ENCODE results near the gene NGDN.
"Not testable (repeated sequence)": the region's sequence is repeated elsewhere in the genome, so short reads cannot be mapped to it uniquely, and the experiment has no call there.

The NGDN gene

GRCh38 chr14:23469127-23469905 lies at the start of gene NGDN:
NGDN (plus strand) TSS chr14:23469703; CDS start chr14:23469716, 13 bp downstream.
- Mint-ChIP-seq H3K4me1 (ENCODE audit: low read depth) (no peaks in the 10 kb centered on the region), H3K9me3 (no peaks in the 10 kb centered on the region), H3K27me3 (peaks cover 2% of the 10 kb centered on the region), H3K36me3 (ENCODE audit: low read depth) (peaks cover 38% of the 10 kb centered on the region), H3K27ac (no peak within 1 kb of the TSS), H3K4me3 (peak within 1 kb of the TSS; percentile 6)
- intact Hi-C loops (cut with micrococcal nuclease), result loop anchor here (1.0 kb wide), 1 partner anchor 148 kb away; the partner anchor contains the start of gene PABPN1

- no peak overlapping the region for H3K27ac Mint-ChIP-seq
- H3K36me3 Mint-ChIP-seq (ENCODE audit: low read depth), result no peaks in the 10 kb centered on the region
- no peaks in the 10 kb centered on the region for H3K4me1 Mint-ChIP-seq (ENCODE audit: low read depth)
- H3K9me3 Mint-ChIP-seq, result no peaks in the 10 kb centered on the region
- no peak overlapping the region for H3K4me3 Mint-ChIP-seq
- peaks cover 4% of the 10 kb centered on the region for H3K27me3 Mint-ChIP-seq
- intact Hi-C loops (cut with micrococcal nuclease), result no loop called here
Observed at GRCh38 chr14:23421594-23421993, 47.9 kb upstream of the NGDN start.

- Mint-ChIP-seq H3K4me3 (no peak overlapping the region), H3K27me3 (peaks cover 6% of the 10 kb centered on the region), H3K4me1 (ENCODE audit: low read depth) (no peaks in the 10 kb centered on the region), H3K27ac (no peak overlapping the region), H3K9me3 (no peaks in the 10 kb centered on the region), H3K36me3 (ENCODE audit: low read depth) (no peaks in the 10 kb centered on the region)
- intact Hi-C loops (cut with micrococcal nuclease), result no loop called here
Observed at GRCh38 chr14:23423657-23424056, 45.8 kb upstream of the NGDN start.

GRCh38 chr14:23425169-23425568 lies 44.3 kb upstream of the NGDN start:
- Mint-ChIP-seq H3K27ac (no peak overlapping the region), H3K4me3 (no peak overlapping the region), H3K4me1 (ENCODE audit: low read depth) (no peaks in the 10 kb centered on the region), H3K36me3 (ENCODE audit: low read depth) (no peaks in the 10 kb centered on the region), H3K9me3 (no peaks in the 10 kb centered on the region), H3K27me3 (peaks cover 8% of the 10 kb centered on the region)
- intact Hi-C loops (cut with micrococcal nuclease), result no loop called here

- H3K4me3 Mint-ChIP-seq; intact Hi-C loops (cut with micrococcal nuclease); H3K9me3 Mint-ChIP-seq; H3K4me1 Mint-ChIP-seq (ENCODE audit: low read depth); H3K27me3 Mint-ChIP-seq; H3K36me3 Mint-ChIP-seq (ENCODE audit: low read depth); H3K27ac Mint-ChIP-seq: not testable (repeated sequence)
Observed at GRCh38 chr14:23425798-23426197, 43.7 kb upstream of the NGDN start.

- no peak overlapping the region for H3K4me3 Mint-ChIP-seq
- peaks cover 13% of the 10 kb centered on the region for H3K27me3 Mint-ChIP-seq
- H3K4me1 Mint-ChIP-seq (ENCODE audit: low read depth), result no peaks in the 10 kb centered on the region
- H3K27ac Mint-ChIP-seq, result no peak overlapping the region
- no peaks in the 10 kb centered on the region for H3K9me3 Mint-ChIP-seq
- no peaks in the 10 kb centered on the region for H3K36me3 Mint-ChIP-seq (ENCODE audit: low read depth)
- intact Hi-C loops (cut with micrococcal nuclease), result no loop called here
Observed at GRCh38 chr14:23428686-23429495, 40.6 kb upstream of the NGDN start.

GRCh38 chr14:23430016-23430722 lies 39.3 kb upstream of the NGDN start:
- Mint-ChIP-seq H3K9me3 (no peaks in the 10 kb centered on the region), H3K27ac (no peak overlapping the region), H3K36me3 (ENCODE audit: low read depth) (no peaks in the 10 kb centered on the region), H3K27me3 (peaks cover 12% of the 10 kb centered on the region), H3K4me3 (no peak overlapping the region), H3K4me1 (ENCODE audit: low read depth) (no peaks in the 10 kb centered on the region)
- intact Hi-C loops (cut with micrococcal nuclease), result no loop called here

- Mint-ChIP-seq H3K27me3 (peaks cover 12% of the 10 kb centered on the region), H3K36me3 (ENCODE audit: low read depth) (no peaks in the 10 kb centered on the region), H3K27ac (no peak overlapping the region), H3K4me3 (no peak overlapping the region), H3K4me1 (ENCODE audit: low read depth) (no peaks in the 10 kb centered on the region), H3K9me3 (no peaks in the 10 kb centered on the region)
- intact Hi-C loops (cut with micrococcal nuclease), result no loop called here
Observed at GRCh38 chr14:23430723-23431085, 38.8 kb upstream of the NGDN start.

- intact Hi-C loops (cut with micrococcal nuclease), result no loop called here
Observed at GRCh38 chr14:23431486-23431885, 38.0 kb upstream of the NGDN start.

GRCh38 chr14:23432102-23432925 lies 37.2 kb upstream of the NGDN start:
- no peak overlapping the region for H3K4me3 Mint-ChIP-seq
- H3K4me1 Mint-ChIP-seq (ENCODE audit: low read depth), result no peaks in the 10 kb centered on the region
- no peak overlapping the region for H3K27ac Mint-ChIP-seq
- H3K36me3 Mint-ChIP-seq (ENCODE audit: low read depth), result no peaks in the 10 kb centered on the region
- no peaks in the 10 kb centered on the region for H3K9me3 Mint-ChIP-seq
- intact Hi-C loops (cut with micrococcal nuclease), result no loop called here
- H3K27me3 Mint-ChIP-seq, result peaks cover 8% of the 10 kb centered on the region

More at GRCh38 chr14:23431486-23431885, 38.0 kb upstream of the NGDN start:
- no peaks in the 10 kb centered on the region for H3K4me1 Mint-ChIP-seq (ENCODE audit: low read depth)
- H3K36me3 Mint-ChIP-seq (ENCODE audit: low read depth), result no peaks in the 10 kb centered on the region
- no peak overlapping the region for H3K4me3 Mint-ChIP-seq
- H3K27me3 Mint-ChIP-seq, result peaks cover 12% of the 10 kb centered on the region
- H3K27ac Mint-ChIP-seq, result no peak overlapping the region
- H3K9me3 Mint-ChIP-seq, result no peaks in the 10 kb centered on the region

GRCh38 chr14:23432946-23433345 lies 36.6 kb upstream of the NGDN start:
- Mint-ChIP-seq H3K27ac (no peak overlapping the region), H3K4me3 (no peak overlapping the region), H3K36me3 (ENCODE audit: low read depth) (no peaks in the 10 kb centered on the region), H3K4me1 (ENCODE audit: low read depth) (no peaks in the 10 kb centered on the region), H3K27me3 (peaks cover 8% of the 10 kb centered on the region), H3K9me3 (no peaks in the 10 kb centered on the region)
- intact Hi-C loops (cut with micrococcal nuclease), result no loop called here

GRCh38 chr14:23433457-23433856 lies 36.0 kb upstream of the NGDN start:
- no peak overlapping the region for H3K27ac Mint-ChIP-seq
- H3K4me1 Mint-ChIP-seq (ENCODE audit: low read depth), result no peaks in the 10 kb centered on the region
- no peaks in the 10 kb centered on the region for H3K36me3 Mint-ChIP-seq (ENCODE audit: low read depth)
- peaks cover 8% of the 10 kb centered on the region for H3K27me3 Mint-ChIP-seq
- H3K9me3 Mint-ChIP-seq, result no peaks in the 10 kb centered on the region
- intact Hi-C loops (cut with micrococcal nuclease), result no loop called here
- H3K4me3 Mint-ChIP-seq, result no peak overlapping the region

- intact Hi-C loops (cut with micrococcal nuclease), result no loop called here
Observed at GRCh38 chr14:23434488-23435222, 34.8 kb upstream of the NGDN start.

More at GRCh38 chr14:23434488-23435222, 34.8 kb upstream of the NGDN start:
- Mint-ChIP-seq H3K4me3 (no peak overlapping the region), H3K27me3 (peaks cover 8% of the 10 kb centered on the region), H3K9me3 (no peaks in the 10 kb centered on the region), H3K36me3 (ENCODE audit: low read depth) (no peaks in the 10 kb centered on the region), H3K4me1 (ENCODE audit: low read depth) (no peaks in the 10 kb centered on the region), H3K27ac (no peak overlapping the region)

Measured in dendritic cell treated with granulocyte-macrophage colony-stimulating factor and Interleukin-4, amounts not matched to agents 40 ng/mL and 50 ng/mL, for 4 days (primary cell).